AG04450 (cell line): ENCODE measurements around the gene TIGD3. TPM values are rescaled to one million over a fixed set of nuclear protein-coding genes. Genes with fewer than 3 reads are reported as not detected.

Experiments used
- CTCF ChIA-PET: fragments of 300-600, 350-600 bp; formaldehyde crosslinking; extraction: SDS; loops from one replicate; lab custom pipeline; 2022; ENCODE audit warnings: antibody characterized with exemption, inconsistent platforms; lab: Charles Lee
- POLR2A ChIA-PET: fragments of 350-600 bp; formaldehyde crosslinking; extraction: SDS; loops from one replicate; lab custom pipeline; 2021; ENCODE audit warnings: antibody characterized with exemption, inconsistent platforms; lab: Yijun Ruan, JAX
- DNase-seq: peaks from one replicate; pipeline ENCODE4 v3.0.0-alpha.2; 2011; ENCODE audit warnings: low read depth, low spot score
- H3K27ac ChIP-seq: one replicate; pipeline ENCODE4 v1.5.1; 2012; ENCODE audit warnings: low read depth, low read length, control low read depth
- H3K27me3 ChIP-seq: one replicate; pipeline ENCODE4 v1.6.0; 2012; ENCODE audit warnings: low read length; ENCODE audit not compliant: control insufficient read depth, insufficient read depth
- H3K4me3 ChIP-seq: 2 replicates; pipeline ENCODE4 v1.5.1; 2011; ENCODE audit warnings: mild to moderate bottlenecking, low read depth, low read length, control low read depth
- H3K9me3 ChIP-seq: 2 replicates; pipeline ENCODE4 v1.5.1; 2012; ENCODE audit warnings: low read length; ENCODE audit not compliant: control insufficient read depth, insufficient read depth
- polyA plus RNA-seq: library from polyadenylated mRNA; depleted of rRNA; stranded (reverse); fragments of >200 nt; gene quantifications from 2 replicates; pipeline ENCODE4 v1.2.3, GENCODE V29; 2011
- TF ChIP-seq, protein P1 (sequence below): IDR thresholded peaks from 2 replicates; pipeline ENCODE4 v1.5.1; 2011; ENCODE audit warnings: low read depth, low read length, control low read depth, inconsistent platforms

TIGD3 gene
- polyA plus RNA-seq, 1 experiment: 0.07 TPM

DNA sequence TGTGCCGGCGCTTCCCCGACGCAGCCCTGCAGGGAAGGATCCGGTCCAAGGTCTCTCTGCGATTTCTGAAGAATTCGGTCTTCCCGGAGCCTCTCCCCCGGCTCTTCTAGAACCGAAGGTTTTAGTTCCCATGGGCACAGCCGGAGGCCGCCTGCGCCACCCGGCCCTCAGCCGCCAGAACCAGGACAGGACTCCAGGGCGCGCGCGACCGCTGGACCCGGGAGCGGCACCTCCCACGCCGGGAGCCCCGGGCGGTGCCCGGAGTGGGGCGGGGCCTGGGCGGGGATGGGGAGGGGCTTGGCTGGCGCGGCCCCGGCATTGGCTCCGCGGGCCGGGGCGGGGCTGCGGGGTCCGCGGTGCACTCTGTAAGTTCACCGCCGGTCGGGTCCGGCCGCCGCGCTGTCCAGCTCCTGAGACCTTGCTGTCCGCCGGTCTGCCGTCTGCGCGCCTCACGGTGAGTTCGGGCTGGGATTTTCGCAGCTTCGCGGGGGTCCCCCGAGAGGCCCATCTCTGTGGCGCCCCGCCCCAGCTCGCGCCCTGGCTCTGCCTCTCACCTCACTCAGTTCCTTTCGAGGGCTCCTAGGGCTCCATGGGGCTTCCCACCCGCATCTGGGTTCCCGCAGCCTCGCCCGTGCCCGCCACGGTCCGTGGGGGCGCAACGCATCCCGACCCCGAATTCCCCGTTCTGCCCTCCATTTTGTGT, 39.9 kb upstream of the TIGD3 start, which contains the start of gene CDC42EP2:
CDC42EP2 (plus strand) TSS at position 366 of the 703 bp plus-strand sequence. CDS start 6,033 bp downstream, outside the sequence.
- no peaks in the 10 kb centered on the region for H3K27me3 ChIP-seq
- ChIA-PET CTCF (interaction anchor here (0.6 to 11.1 kb wide), 18 partner anchors 7 to 165 kb away, joined by 3 to 271 read pairs (median 6); partner anchors contain the start of genes DPF2 and POLA2), POLR2A (interaction anchor here (0.6 to 6.6 kb wide), 12 partner anchors 13 to 156 kb away, joined by 3 to 118 read pairs (median 8); partner anchors contain the start of gene DPF2)
- TF ChIP-seq, protein P1, sequence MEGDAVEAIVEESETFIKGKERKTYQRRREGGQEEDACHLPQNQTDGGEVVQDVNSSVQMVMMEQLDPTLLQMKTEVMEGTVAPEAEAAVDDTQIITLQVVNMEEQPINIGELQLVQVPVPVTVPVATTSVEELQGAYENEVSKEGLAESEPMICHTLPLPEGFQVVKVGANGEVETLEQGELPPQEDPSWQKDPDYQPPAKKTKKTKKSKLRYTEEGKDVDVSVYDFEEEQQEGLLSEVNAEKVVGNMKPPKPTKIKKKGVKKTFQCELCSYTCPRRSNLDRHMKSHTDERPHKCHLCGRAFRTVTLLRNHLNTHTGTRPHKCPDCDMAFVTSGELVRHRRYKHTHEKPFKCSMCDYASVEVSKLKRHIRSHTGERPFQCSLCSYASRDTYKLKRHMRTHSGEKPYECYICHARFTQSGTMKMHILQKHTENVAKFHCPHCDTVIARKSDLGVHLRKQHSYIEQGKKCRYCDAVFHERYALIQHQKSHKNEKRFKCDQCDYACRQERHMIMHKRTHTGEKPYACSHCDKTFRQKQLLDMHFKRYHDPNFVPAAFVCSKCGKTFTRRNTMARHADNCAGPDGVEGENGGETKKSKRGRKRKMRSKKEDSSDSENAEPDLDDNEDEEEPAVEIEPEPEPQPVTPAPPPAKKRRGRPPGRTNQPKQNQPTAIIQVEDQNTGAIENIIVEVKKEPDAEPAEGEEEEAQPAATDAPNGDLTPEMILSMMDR: no peak
- peak within 1 kb of the TSS; percentile 93 for H3K27ac ChIP-seq
- peak within 1 kb of the TSS; percentile 90 for H3K4me3 ChIP-seq
- H3K9me3 ChIP-seq: peaks cover 5% of the 10 kb centered on the region; the same call in 1 of the 2 replicates
- DNase-seq: no peak

DNA sequence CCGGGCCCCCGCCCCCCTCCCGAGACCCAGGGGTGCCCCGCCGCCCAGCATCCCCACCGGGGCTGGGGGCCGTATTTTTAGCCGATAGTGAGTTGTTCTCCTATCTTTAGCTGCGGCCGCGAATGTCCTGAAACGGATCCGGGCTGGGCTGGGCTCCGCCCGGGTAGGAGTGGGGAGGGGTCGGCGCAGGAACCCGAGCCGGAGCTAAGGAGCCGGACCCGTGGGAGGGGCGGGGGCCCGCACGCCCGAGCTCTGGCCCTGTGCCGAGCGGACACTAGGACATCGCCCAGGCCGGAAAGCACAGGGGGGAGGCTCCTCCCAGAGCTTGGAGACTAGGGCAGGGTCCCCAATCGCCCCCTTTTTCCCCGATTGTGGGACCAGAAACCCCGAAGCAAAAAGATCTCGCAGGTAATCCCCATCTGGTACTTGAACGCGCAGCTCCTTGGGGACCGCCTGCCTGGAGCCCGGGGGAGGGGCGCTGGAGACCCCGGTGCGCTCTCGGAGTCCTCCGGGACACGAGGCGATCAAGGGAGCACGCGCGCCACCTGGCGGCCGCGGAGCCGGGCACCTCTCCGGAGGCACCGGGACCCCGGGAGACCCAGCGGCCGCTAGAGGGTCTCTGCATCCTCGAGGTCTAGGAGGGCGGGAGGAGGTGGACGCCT, 39.2 kb upstream of the TIGD3 start:
- TF ChIP-seq, protein P1: peak; percentile 91

DNA sequence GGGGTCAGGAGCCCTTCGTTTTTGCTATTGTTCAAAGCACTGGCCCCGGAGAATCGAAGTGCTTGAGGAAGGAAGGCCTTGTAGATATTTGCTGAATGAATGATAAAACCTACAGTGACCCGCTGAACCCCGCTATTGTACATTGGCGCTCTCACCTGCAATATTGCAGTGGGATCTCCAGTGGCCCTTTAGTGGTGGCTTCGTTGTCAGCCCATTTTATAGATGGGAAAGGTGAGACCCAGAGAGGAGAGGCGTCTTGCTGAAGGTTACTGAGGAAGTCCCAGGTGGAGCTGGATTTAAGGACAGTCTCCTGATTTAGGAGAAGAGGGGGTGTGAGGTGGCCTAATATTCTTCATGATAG, 38.7 kb upstream of the TIGD3 start:
- Histone ChIP-seq H3K9me3 (peaks cover 5% of the 10 kb centered on the region; the same call in 1 of the 2 replicates), H3K27me3 (no peaks in the 10 kb centered on the region), H3K4me3 (peak overlapping the region; percentile 90), H3K27ac (peak overlapping the region; percentile 86)
- POLR2A ChIA-PET: interaction anchor here (0.5 to 6.6 kb wide), 16 partner anchors 11 to 108 kb away, joined by 3 to 118 read pairs (median 4); partner anchors contain the start of genes DPF2 and POLA2
- CTCF ChIA-PET: interaction anchor here (0.7 to 11.1 kb wide), 15 partner anchors 8 to 90 kb away, joined by 3 to 271 read pairs (median 5); partner anchors contain the start of gene DPF2
- DNase-seq: no peak
- TF ChIP-seq, protein P1: no peak

More for the DNA sequence above, 39.2 kb upstream of the TIGD3 start:
- H3K27ac ChIP-seq: peak overlapping the region; percentile 93
- peak overlapping the region; percentile 90 for H3K4me3 ChIP-seq
- ChIA-PET POLR2A (interaction anchor here (0.6 to 6.6 kb wide), 14 partner anchors 10 to 155 kb away, joined by 3 to 118 read pairs (median 6); partner anchors contain the start of genes DPF2 and POLA2), CTCF (interaction anchor here (0.6 to 11.1 kb wide), 19 partner anchors 8 to 166 kb away, joined by 3 to 271 read pairs (median 6); partner anchors contain the start of genes DPF2 and POLA2)
- DNase-seq: no peak
- H3K27me3 ChIP-seq: no peaks in the 10 kb centered on the region
- H3K9me3 ChIP-seq: peaks cover 5% of the 10 kb centered on the region; the same call in 1 of the 2 replicates

DNA sequence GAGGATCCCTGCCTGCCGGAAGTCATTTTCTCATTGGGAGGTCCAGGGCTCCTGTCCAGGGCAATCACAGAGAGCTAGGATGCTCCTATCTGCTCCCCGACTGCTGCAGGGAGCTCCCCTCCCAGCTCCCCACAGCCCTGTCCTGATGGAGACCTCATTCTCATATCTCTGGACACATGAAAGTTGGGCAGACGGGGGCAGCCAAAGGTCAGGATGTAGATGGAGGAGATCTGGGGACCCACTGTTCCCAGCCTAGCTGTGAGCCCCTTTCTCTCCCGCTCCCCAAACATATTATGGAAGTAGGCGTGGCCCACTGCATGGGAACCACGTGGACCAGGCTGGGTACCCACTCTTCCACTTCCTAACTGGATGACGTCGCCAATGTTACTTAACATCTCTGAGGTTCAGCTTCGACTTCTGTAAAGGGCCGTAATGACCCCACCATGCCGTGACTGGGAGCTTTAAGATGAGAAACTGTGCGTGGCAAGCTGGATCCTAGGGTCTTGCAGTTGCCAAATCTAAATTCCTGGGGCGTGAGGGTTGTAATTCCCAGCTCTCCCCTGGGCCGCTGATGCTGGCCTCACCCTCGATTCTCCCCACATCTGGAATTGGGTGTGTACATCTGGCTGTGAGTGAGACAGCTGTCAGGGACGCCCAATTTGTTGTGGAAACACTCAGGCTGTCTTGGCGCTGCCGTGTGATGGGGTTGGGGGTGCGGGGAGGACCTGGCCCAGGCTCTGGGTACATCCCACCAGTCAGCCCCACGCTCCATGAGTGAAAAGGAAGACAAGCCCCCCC, 38.1 kb upstream of the TIGD3 start:
- Histone ChIP-seq H3K9me3 (peaks cover 5% of the 10 kb centered on the region; the same call in 1 of the 2 replicates), H3K27ac (peak overlapping the region; percentile 86), H3K4me3 (peak overlapping the region; percentile 90), H3K27me3 (no peaks in the 10 kb centered on the region)
- TF ChIP-seq, protein P1: no peak
- CTCF ChIA-PET: interaction anchor here (0.5 to 11.1 kb wide), 14 partner anchors 8 to 202 kb away, joined by 3 to 271 read pairs (median 6); partner anchors contain the start of gene DPF2
- POLR2A ChIA-PET: interaction anchor here (0.5 to 6.6 kb wide), 16 partner anchors 10 to 181 kb away, joined by 3 to 118 read pairs (median 4); partner anchors contain the start of genes DPF2 and POLA2
- DNase-seq: peak; percentile 91
